ENCODE measurements around the gene MTMR10. TPM values are rescaled to one million over a fixed set of nuclear protein-coding genes. Genes with fewer than 3 reads are reported as not detected.

Gene MTMR10
- total RNA-seq, 2 donors from 2014 or later: 12.4 to 16.2 TPM

GRCh38 chr15:30921106-30921505, 70.3 kb downstream of the MTMR10 start:
- H3K9me3 Mint-ChIP-seq: no peaks in the 10 kb centered on the region
- H3K4me1 Mint-ChIP-seq: peaks cover 15% of the 10 kb centered on the region
- no peak overlapping the region for H3K4me3 Mint-ChIP-seq
- no peaks in the 10 kb centered on the region for H3K9me3 ChIP-seq (ENCODE audit: control insufficient read depth, low read length)
- TF ChIP-seq CTCF (conservative IDR thresholded peaks at IDR 0.05): no peak
- peaks cover 74% of the 10 kb centered on the region for H3K36me3 ChIP-seq (ENCODE audit: control insufficient read depth, insufficient read depth, low read length)
- no peak overlapping the region for H3K27ac Mint-ChIP-seq
- DNase-seq: no peak
- 93% methylated on average over 3 to 4 of the region's 4 CpGs for WGBS, 2 experiments (ENCODE audit: insufficient coverage in 1 of 2, insufficient read length in 1 of 2)
- H3K27ac ChIP-seq (ENCODE audit: low read depth, low read length): peak overlapping the region; percentile 36
- H3K36me3 Mint-ChIP-seq (ENCODE audit: low read depth): peaks cover 58% of the 10 kb centered on the region
- no peaks in the 10 kb centered on the region for H3K27me3 ChIP-seq (ENCODE audit: control insufficient read depth, insufficient read depth, low read length, poor library complexity, severe bottlenecking)
- H3K4me3 ChIP-seq (ENCODE audit: low read length): no peak overlapping the region
- peaks cover 12% of the 10 kb centered on the region for H3K4me1 ChIP-seq (ENCODE audit: control insufficient read depth, insufficient read depth, low read length)
- no peak overlapping the region for H3K9ac ChIP-seq (ENCODE audit: extremely low read depth, low read length, poor library complexity, severe bottlenecking)
- no peaks in the 10 kb centered on the region for H3K27me3 Mint-ChIP-seq (ENCODE audit: insufficient read depth)

GRCh38 chr15:30919877-30920550, 71.4 kb downstream of the MTMR10 start:
- no peaks in the 10 kb centered on the region for H3K9me3 ChIP-seq (ENCODE audit: control insufficient read depth, low read length)
- Mint-ChIP-seq H3K27me3 (ENCODE audit: insufficient read depth) (no peaks in the 10 kb centered on the region), H3K4me1 (peaks cover 15% of the 10 kb centered on the region), H3K4me3 (no peak overlapping the region), H3K9me3 (no peaks in the 10 kb centered on the region), H3K36me3 (ENCODE audit: low read depth) (peaks cover 58% of the 10 kb centered on the region), H3K27ac (no peak overlapping the region)
- WGBS, 2 experiments (ENCODE audit: insufficient coverage in 1 of 2, insufficient read length in 1 of 2): 89 to 94% methylated on average over 1 to 3 of the region's 5 CpGs
- no peak for TF ChIP-seq CTCF (conservative IDR thresholded peaks at IDR 0.05)
- peaks cover 12% of the 10 kb centered on the region for H3K4me1 ChIP-seq (ENCODE audit: control insufficient read depth, insufficient read depth, low read length)
- H3K27ac ChIP-seq (ENCODE audit: low read depth, low read length): no peak overlapping the region
- H3K27me3 ChIP-seq (ENCODE audit: control insufficient read depth, insufficient read depth, low read length, poor library complexity, severe bottlenecking): no peaks in the 10 kb centered on the region
- H3K4me3 ChIP-seq (ENCODE audit: low read length): no peak overlapping the region
- H3K9ac ChIP-seq (ENCODE audit: extremely low read depth, low read length, poor library complexity, severe bottlenecking): no peak overlapping the region
- H3K36me3 ChIP-seq (ENCODE audit: control insufficient read depth, insufficient read depth, low read length): peaks cover 74% of the 10 kb centered on the region
- DNase-seq: no peak

GRCh38 chr15:30918366-30918765, 73.1 kb downstream of the MTMR10 start:
- Mint-ChIP-seq H3K4me3 (no peak overlapping the region), H3K27ac (no peak overlapping the region), H3K36me3 (ENCODE audit: low read depth) (peaks cover 56% of the 10 kb centered on the region), H3K27me3 (ENCODE audit: insufficient read depth) (no peaks in the 10 kb centered on the region), H3K9me3 (no peaks in the 10 kb centered on the region), H3K4me1 (peaks cover 15% of the 10 kb centered on the region)
- H3K4me1 ChIP-seq (ENCODE audit: control insufficient read depth, insufficient read depth, low read length): peaks cover 12% of the 10 kb centered on the region
- WGBS, 2 experiments (ENCODE audit: insufficient coverage in 1 of 2, insufficient read length in 1 of 2): 95% methylated on average over 5 of the region's 5 CpGs; no CpG with 5 or more reads in 1 of the 2 experiments
- no peak for TF ChIP-seq CTCF (conservative IDR thresholded peaks at IDR 0.05)
- H3K27me3 ChIP-seq (ENCODE audit: control insufficient read depth, insufficient read depth, low read length, poor library complexity, severe bottlenecking): no peaks in the 10 kb centered on the region
- H3K4me3 ChIP-seq (ENCODE audit: low read length): no peak overlapping the region
- peaks cover 73% of the 10 kb centered on the region for H3K36me3 ChIP-seq (ENCODE audit: control insufficient read depth, insufficient read depth, low read length)
- H3K9me3 ChIP-seq (ENCODE audit: control insufficient read depth, low read length): no peaks in the 10 kb centered on the region
- no peak overlapping the region for H3K27ac ChIP-seq (ENCODE audit: low read depth, low read length)
- no peak for DNase-seq
- no peak overlapping the region for H3K9ac ChIP-seq (ENCODE audit: extremely low read depth, low read length, poor library complexity, severe bottlenecking)
